OCI-M2 (cell line): ENCODE measurements around the gene ALDH8A1.
"Not testable (repeated sequence)": the region's sequence is repeated elsewhere in the genome, so short reads cannot be mapped to it uniquely, and the experiment has no call there.

Experiments
- DNase-seq: peaks from one replicate; lab custom pipeline; 2025; ENCODE audit not compliant: unreplicated experiment; lab: John Stamatoyannopoulos, UW

The ALDH8A1 gene

GRCh38 chr6:134911547-134911946, 38.4 kb downstream of the ALDH8A1 start:
- no peak for DNase-seq

- DNase-seq, result no peak
Measured at GRCh38 chr6:134910593-134910935, 39.3 kb downstream of the ALDH8A1 start.

GRCh38 chr6:134909701-134910592, 40.0 kb downstream of the ALDH8A1 start:
- no peak for DNase-seq

- DNase-seq, result no peak
Measured at GRCh38 chr6:134908906-134909516, 40.9 kb downstream of the ALDH8A1 start.

- not testable (repeated sequence) for DNase-seq
Measured at GRCh38 chr6:134904731-134905130, 45.2 kb downstream of the ALDH8A1 start.

GRCh38 chr6:134903448-134903847, 46.5 kb downstream of the ALDH8A1 start:
- no peak for DNase-seq

GRCh38 chr6:134902936-134903335, 47.0 kb downstream of the ALDH8A1 start:
- DNase-seq, result no peak

- no peak for DNase-seq
Measured at GRCh38 chr6:134902074-134902861, 47.6 kb downstream of the ALDH8A1 start.

- DNase-seq, result no peak
Measured at GRCh38 chr6:134898575-134898974, 51.3 kb downstream of the ALDH8A1 start.

GRCh38 chr6:134898166-134898565, 51.7 kb downstream of the ALDH8A1 start:
- DNase-seq, result not testable (repeated sequence)

GRCh38 chr6:134896910-134897309, 53.0 kb downstream of the ALDH8A1 start:
- no peak for DNase-seq

GRCh38 chr6:134894800-134895199, 55.1 kb downstream of the ALDH8A1 start:
- no peak for DNase-seq

GRCh38 chr6:134892362-134892761, 57.5 kb downstream of the ALDH8A1 start:
- no peak for DNase-seq

GRCh38 chr6:134891633-134892032, 58.3 kb downstream of the ALDH8A1 start:
- DNase-seq, result no peak

GRCh38 chr6:134888316-134888715, 61.6 kb downstream of the ALDH8A1 start:
- DNase-seq, result no peak

GRCh38 chr6:134884752-134885151, 65.1 kb downstream of the ALDH8A1 start:
- DNase-seq, result no peak

GRCh38 chr6:134883314-134883713, 66.6 kb downstream of the ALDH8A1 start:
- no peak for DNase-seq

- peak; percentile 82 for DNase-seq
Measured at GRCh38 chr6:134882426-134883038, 67.4 kb downstream of the ALDH8A1 start.

GRCh38 chr6:134880487-134881190, 69.3 kb downstream of the ALDH8A1 start:
- no peak for DNase-seq

- DNase-seq, result no peak
Measured at GRCh38 chr6:134878136-134878535, 71.8 kb downstream of the ALDH8A1 start.

- DNase-seq, result no peak
Measured at GRCh38 chr6:134875367-134875766, 74.5 kb downstream of the ALDH8A1 start.
